Inflammatory macrophage treated with lipopolysaccharide for 1 hour (primary cell): ENCODE results near the gene CAMSAP3.

Experiments used
- DNase-seq, 2 donors: peaks; one replicate each; pipeline ENCODE4 v3.0.0-alpha.2; 2020 to 2022

Gene CAMSAP3, protein sequence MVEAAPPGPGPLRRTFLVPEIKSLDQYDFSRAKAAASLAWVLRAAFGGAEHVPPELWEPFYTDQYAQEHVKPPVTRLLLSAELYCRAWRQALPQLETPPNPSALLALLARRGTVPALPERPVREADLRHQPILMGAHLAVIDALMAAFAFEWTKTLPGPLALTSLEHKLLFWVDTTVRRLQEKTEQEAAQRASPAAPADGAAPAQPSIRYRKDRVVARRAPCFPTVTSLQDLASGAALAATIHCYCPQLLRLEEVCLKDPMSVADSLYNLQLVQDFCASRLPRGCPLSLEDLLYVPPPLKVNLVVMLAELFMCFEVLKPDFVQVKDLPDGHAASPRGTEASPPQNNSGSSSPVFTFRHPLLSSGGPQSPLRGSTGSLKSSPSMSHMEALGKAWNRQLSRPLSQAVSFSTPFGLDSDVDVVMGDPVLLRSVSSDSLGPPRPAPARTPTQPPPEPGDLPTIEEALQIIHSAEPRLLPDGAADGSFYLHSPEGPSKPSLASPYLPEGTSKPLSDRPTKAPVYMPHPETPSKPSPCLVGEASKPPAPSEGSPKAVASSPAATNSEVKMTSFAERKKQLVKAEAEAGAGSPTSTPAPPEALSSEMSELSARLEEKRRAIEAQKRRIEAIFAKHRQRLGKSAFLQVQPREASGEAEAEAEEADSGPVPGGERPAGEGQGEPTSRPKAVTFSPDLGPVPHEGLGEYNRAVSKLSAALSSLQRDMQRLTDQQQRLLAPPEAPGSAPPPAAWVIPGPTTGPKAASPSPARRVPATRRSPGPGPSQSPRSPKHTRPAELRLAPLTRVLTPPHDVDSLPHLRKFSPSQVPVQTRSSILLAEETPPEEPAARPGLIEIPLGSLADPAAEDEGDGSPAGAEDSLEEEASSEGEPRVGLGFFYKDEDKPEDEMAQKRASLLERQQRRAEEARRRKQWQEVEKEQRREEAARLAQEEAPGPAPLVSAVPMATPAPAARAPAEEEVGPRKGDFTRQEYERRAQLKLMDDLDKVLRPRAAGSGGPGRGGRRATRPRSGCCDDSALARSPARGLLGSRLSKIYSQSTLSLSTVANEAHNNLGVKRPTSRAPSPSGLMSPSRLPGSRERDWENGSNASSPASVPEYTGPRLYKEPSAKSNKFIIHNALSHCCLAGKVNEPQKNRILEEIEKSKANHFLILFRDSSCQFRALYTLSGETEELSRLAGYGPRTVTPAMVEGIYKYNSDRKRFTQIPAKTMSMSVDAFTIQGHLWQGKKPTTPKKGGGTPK

GRCh38 chr19:7595466-7596133 lies at the start of gene CAMSAP3:
CAMSAP3 (plus strand) TSS chr19:7595863; CDS start chr19:7596003, 140 bp downstream.
- no peak for DNase-seq

- DNase-seq, result peak; percentile 73 to 90
Observed at GRCh38 chr19:7545904-7546303, 49.8 kb upstream of the CAMSAP3 start.

GRCh38 chr19:7547159-7547558 lies 48.5 kb upstream of the CAMSAP3 start:
- peak; percentile 33 to 48 for DNase-seq

DNA sequence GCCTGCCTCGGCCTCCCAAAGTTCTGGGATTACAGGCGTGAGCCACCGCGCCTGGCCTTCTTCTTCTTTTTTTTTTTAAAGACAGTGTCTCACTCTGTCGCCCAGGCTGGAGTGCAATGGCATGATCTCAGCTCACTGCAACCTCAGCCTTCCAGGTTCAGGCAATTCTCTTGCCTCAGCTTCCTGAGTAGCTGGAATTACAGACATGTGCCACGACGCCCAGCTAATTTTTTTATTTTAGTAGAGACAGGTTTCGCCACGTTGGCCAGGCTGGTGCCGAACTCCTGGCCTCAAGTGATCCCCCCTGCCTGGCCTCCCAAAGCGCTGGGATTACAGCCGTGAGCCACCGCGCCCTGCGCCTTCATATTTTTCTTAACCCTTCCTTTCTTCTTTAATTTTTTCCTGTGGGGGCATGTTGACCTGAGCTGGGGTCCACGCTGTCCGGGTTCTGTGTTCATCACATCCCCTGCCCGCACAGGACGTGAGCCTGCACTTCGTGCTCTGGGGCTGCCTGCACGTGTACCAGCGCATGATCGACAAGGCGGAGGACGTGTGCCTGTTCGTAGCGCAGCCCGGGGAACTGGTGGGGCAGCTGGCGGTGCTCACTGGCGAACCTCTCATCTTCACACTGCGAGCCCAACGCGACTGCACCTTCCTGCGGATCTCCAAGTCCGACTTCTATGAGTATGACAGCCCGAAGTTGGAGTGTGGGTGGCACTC lies 46.1 kb upstream of the CAMSAP3 start:
- peak; percentile 35 to 45 for DNase-seq

GRCh38 chr19:7550169-7550770 lies 45.4 kb upstream of the CAMSAP3 start:
- no peak for DNase-seq

DNA sequence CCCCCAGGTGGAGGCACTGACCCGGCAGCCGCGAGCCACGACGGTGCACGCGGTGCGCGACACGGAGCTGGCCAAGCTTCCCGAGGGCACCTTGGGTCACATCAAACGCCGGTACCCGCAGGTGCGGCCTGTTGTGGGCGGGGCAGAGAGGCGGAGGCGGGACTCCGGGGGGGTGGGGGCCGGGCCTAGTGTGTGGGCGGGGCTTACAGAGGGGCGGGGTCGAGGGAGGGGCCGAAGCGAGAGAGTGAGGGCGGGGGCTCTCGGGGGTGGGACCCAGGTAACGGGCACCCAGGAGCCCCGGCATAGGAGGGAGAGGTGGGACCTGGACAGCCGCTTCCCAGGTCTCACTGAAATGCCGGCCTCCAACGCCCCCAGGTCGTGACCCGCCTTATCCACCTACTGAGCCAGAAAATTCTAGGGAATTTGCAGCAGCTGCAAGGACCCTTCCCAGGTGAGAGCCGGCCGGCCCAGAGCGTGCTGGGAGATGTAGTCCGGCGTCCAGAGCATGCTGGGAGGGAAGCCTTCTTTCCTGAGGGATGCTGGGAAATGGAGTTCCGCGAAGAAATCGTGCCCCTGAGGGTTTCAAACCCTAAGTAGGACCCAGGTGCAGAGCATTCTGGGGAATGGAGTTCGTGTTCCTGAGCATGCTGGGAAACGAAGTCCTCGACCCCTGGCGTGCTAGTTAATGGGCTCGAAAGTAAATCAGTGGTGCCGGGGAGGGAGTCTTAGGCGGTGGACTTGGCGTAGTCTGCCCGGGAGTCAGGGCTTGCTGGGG lies 44.5 kb upstream of the CAMSAP3 start:
- no peak for DNase-seq

GRCh38 chr19:7552781-7553180 lies 42.9 kb upstream of the CAMSAP3 start:
- DNase-seq, result no peak

- no peak for DNase-seq
Observed at GRCh38 chr19:7554565-7554964, 41.1 kb upstream of the CAMSAP3 start.

GRCh38 chr19:7554990-7555864 lies 40.4 kb upstream of the CAMSAP3 start:
- no peak for DNase-seq

DNA sequence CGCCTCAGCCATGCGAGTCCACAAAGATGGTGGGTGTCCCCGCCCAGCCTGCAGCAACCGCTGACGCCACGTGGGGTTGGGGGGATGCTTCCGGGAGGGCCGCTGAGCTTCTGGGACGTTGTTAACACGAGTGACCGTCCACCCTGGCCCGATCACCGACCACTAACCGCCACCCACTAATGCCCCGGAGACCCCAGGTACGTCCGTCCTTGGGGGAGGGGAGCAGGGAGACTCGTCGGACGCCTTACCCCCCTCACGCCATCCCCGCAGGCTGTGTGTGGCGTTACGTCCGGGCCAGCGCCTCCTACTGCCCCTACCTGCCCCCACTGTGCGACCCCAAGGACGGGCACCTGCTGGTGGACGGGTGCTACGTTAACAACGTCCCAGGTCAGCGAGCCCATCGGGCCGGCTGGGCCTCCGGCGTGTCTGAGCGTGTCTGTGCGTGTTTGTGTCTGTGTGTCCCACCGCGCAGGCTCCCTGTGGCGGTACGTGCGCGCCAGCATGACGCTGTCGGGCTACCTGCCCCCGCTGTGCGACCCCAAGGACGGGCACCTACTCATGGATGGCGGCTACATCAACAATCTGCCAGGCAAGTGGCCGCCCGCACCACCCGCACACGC lies 38.9 kb upstream of the CAMSAP3 start:
- DNase-seq, result no peak

GRCh38 chr19:7558667-7559066 lies 37.0 kb upstream of the CAMSAP3 start:
- DNase-seq, result no peak

- no peak for DNase-seq
Observed at GRCh38 chr19:7559102-7559501, 36.6 kb upstream of the CAMSAP3 start.

DNA sequence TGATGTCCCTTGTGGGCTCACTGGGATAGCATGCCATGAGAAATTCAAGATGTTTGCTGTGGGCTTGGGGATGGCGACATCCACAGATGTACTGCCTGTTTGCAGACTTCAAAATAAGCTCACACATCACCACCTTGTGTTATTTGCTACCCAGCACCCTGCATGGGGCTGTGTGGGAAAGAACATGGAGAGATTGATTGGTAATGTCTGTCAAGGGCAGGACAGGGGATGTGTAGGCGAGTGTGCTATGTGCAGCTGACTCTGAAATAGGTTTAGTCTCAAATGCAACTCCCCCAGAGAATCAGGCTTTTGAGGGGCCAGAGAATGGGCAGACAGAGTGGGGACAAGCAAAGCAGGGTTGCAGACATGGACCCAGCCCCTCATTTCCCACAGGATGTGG lies 35.4 kb upstream of the CAMSAP3 start:
- peak in 1 of 2 donors; percentile 19 for DNase-seq

DNA sequence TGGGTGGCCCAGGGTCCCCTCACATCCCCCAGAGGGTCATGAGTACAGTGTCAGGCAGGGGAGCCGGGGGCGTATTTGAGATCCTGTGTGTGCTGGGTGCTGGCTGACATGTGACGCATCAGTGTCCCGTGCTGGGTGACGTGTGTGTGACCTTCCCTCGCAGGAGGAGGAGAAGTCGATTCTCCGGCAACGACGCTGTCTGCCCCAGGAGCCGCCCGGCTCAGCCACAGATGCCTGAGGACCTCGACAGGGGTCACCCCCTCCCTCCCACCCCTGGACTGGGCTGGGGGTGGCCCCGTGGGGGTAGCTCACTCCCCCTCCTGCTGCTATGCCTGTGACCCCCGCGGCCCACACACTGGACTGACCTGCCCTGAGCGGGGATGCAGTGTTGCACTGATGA lies 34.3 kb upstream of the CAMSAP3 start:
- DNase-seq, result peak; percentile 27 to 71

DNA sequence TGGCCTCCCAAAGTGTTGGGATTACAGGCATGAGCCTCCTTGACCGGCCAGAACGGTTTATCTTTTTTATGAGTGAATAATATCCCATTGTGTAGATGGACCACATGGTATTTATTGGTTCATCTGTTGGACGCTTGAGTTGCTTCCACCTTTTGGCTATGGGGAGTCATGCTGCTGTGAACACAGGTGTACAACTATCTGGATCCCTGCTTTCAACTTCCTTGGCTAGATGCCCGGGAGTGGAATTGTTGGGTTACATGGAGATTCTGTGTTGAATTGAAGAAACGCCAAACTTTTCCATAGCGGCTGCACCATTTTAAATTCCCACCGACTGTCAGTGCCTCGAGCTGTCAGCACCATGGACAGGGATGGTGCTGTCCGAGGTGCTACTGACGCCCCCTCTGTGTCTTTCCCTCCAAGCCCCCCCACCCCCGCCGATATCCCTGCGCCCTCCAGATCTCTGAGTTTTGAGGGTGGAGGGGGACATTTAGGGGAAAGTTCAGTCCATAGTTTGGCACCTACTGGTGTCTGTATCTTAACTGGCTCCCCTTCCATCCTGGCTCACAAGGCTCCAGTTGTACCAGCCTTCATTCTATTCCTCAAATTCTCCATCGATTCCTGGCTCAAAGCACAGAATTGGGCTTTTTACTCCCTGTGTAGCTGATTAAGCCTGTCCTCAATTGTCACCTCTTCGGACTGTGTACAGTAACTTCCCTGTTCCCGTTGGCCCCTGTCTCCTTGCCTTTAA lies 32.8 kb upstream of the CAMSAP3 start:
- no peak for DNase-seq

DNA sequence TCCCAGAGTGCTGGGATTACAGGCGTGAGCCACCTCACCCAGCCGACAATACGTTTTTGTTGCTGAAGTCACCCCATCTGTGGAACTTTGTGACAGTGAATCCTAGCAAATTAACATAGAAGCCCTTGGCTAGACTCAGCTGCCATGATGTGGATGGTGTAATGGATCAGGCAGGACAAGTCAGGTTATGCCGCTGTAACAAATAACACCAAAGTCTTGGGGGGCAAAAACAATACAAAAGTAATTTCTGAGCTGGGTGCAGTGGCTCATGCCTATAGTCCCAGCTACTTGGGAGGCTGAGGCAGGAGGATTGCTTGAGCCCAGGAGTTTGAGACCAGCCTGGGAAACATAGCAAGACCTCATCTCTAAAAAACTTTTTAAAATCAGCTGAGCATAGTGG lies 30.8 kb upstream of the CAMSAP3 start:
- DNase-seq, result no peak

DNA sequence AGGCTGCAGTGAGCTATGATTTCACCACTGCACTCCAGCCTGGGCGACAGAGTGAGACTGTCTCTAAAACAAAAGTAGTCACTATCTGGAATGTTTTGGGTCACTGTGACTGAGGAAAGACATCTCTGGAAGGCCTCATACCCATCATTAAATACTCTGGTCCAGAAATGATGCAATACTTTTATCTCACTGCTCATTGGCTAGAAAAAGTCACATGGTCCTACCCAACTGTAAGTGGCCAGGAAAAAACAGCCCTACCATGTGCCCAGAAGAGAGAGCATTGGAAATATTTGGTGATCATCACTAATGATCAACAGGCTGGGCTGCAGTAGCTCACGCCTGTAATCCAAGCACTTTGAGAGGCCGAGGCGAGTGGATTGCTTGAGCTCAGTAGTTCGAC lies 30.3 kb upstream of the CAMSAP3 start:
- no peak for DNase-seq

DNA sequence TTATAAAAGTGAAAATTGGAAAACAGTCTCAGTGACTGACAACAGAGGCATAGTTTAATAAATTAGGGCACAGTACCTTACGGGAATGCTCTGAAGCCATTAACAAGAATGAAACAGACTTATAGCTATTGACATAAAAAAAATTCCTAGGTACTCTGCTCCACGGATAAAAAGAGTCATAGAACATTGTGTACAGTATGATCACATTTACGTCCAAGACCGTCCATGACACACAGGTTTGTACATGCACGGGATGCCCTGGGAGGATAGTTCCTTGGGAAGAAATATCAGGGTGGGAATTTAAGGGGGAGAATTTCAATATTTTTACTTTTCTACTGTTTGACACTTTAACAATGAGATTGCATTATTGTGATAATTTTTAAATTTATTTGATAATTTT lies 24.9 kb upstream of the CAMSAP3 start:
- no peak for DNase-seq
